VCaP (cell line): ENCODE measurements around the gene MAGI3.
"Not testable (repeated sequence)": the region's sequence is repeated elsewhere in the genome, so short reads cannot be mapped to it uniquely, and the experiment has no call there.

ENCODE experiments used
- H3K27ac ChIP-seq: fragments of 450-650 bp; 2 replicates; pipeline ENCODE4 v1.5.1; 2017
- TF ChIP-seq, protein P1 (sequence below): fragments of 450-650 bp; conservative IDR thresholded peaks from 2 replicates; pipeline ENCODE4 v1.5.1; 2017; ENCODE audit warnings: mild to moderate bottlenecking, moderate library complexity

MAGI3 gene

GRCh38 chr1:113691184-113691583 is 300.9 kb downstream of the MAGI3 start:
- TF ChIP-seq, protein P1, sequence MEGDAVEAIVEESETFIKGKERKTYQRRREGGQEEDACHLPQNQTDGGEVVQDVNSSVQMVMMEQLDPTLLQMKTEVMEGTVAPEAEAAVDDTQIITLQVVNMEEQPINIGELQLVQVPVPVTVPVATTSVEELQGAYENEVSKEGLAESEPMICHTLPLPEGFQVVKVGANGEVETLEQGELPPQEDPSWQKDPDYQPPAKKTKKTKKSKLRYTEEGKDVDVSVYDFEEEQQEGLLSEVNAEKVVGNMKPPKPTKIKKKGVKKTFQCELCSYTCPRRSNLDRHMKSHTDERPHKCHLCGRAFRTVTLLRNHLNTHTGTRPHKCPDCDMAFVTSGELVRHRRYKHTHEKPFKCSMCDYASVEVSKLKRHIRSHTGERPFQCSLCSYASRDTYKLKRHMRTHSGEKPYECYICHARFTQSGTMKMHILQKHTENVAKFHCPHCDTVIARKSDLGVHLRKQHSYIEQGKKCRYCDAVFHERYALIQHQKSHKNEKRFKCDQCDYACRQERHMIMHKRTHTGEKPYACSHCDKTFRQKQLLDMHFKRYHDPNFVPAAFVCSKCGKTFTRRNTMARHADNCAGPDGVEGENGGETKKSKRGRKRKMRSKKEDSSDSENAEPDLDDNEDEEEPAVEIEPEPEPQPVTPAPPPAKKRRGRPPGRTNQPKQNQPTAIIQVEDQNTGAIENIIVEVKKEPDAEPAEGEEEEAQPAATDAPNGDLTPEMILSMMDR, result no peak
- no peak overlapping the region for H3K27ac ChIP-seq

GRCh38 chr1:113692342-113692741 is 302.0 kb downstream of the MAGI3 start:
- TF ChIP-seq, protein P1, result no peak
- no peak overlapping the region for H3K27ac ChIP-seq

DNA sequence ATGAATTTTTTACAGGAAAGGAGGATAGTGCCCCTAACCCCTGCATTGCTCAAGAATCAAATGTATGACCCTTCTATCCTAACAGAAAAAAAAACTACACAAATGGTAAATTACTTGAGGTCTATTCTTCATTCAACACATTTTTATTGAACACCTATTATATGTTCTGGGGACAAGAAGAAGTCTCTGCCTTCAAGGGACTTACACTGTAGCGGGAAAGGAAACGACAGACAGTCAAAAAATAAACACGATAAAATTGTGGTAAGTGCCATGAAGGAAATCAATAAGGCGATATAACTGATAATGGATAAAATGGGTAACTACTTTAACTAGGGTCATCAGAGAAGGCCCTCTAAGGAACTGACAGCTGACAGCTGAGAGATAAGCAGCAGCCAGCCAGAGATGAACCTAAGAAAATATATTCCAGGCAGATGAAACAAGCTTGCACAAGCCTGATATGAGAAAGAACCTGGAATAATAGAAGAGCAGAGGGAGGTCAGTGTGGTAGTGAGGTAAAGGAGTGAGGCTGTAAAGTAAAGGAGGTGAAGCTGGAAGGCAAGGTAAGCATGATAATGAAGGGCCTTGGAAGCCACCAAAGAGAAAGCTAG is 302.6 kb downstream of the MAGI3 start:
- TF ChIP-seq, protein P1, result no peak
- no peak overlapping the region for H3K27ac ChIP-seq

GRCh38 chr1:113694910-113695309 is 304.6 kb downstream of the MAGI3 start:
- TF ChIP-seq, protein P1, result no peak

DNA sequence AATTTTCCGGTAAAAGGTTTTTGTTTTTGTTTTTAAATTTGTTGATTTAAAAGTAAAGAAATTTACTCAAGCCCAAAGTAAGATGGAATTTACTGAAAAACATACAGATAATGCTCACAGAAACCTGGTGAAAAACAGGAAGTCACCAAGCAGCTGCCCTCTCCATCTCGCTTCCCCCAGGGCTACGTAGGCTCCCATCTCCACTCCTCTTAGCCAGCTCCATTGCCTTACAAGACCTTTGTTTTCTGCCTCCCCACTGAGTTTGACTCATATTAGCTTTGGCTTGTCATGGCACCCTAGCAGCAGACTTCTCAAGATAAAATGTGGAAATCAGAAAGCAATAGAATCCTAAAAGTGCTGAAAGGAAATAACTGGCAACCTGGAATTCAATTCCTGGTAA is 311.1 kb downstream of the MAGI3 start:
- no peak overlapping the region for H3K27ac ChIP-seq
- TF ChIP-seq, protein P1, result no peak

More at GRCh38 chr1:113694910-113695309, 304.6 kb downstream of the MAGI3 start:
- H3K27ac ChIP-seq, result no peak overlapping the region

DNA sequence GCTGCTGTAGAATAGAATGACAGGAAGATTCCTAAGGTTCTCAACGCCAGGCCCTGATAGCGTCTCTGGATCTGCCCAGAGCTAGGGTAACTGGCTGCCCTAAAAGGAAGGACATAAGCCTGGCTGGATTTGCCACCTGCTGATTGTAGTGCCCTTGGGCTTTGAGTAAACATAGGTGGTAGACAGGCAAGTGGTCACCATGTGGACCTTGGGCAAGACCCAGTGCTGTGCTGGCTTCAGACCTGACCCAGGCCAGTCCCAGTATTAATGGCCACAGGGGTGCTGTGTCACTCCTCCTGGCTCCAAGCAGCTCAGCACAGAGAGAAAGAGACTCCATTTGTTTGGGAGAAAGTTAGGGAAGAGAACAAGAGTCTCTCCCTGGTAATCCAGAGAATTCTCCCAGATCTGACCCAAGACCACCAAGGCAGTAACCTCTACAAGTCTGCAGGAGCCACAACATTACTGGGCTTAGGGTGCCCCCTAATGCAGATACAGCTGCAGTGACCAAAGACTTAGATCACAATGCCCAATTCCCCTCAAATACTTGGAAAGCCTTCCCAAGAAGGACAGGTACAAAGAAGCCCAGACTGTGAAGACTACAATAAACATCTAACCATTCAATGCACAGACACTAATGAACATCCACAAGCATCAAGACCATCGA is 324.4 kb downstream of the MAGI3 start:
- TF ChIP-seq, protein P1, result no peak
- H3K27ac ChIP-seq, result no peak overlapping the region

DNA sequence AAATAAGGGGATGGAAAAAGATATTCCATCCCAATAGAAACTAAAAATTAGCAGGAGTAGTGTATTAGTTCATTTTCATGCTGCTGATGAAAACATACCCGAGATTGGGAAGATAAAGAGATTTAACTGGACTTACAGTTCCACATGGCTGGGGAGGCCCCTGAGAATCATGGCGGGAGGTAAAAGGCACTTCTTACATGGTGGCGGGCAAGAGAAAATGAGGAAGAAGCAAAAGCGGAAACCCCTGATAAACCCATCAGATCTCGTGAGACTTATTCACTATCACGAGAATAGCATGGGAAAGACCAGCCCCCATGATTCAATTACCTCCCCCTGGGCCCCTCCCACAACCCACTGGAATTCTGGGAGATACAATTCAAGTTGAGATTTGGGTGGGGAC is 327.2 kb downstream of the MAGI3 start:
- H3K27ac ChIP-seq, result not testable (repeated sequence)

DNA sequence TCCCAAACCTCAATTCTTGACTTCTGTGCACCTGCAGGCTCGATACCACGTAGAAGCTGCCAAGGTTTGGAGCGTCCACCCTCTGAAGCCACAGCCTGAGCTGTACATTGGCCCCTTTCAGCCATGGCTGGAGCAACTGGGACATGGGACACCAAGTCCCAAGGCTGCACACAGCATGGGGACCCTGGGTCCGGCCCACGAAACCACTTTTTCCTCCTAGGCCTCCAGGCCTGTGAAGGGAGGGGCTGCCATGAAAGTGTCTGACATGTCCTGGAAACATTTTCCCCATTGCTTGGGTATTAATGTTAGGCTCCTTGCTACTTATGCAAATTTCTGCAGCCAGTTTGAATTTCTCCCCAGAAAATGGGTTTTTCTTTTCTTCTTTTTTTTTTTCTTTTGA is 328.3 kb downstream of the MAGI3 start:
- not testable (repeated sequence) for H3K27ac ChIP-seq
